B cell (primary cell): ENCODE results near the gene HOXA4. TPM values are rescaled to one million over a fixed set of nuclear protein-coding genes. Genes with fewer than 3 reads are reported as not detected.

Experiments
- ATAC-seq: fragments of 200-7000 bp; cut with Tn5 transposase; one replicate; pipeline ENCODE4 v1.10.0; 2021; ENCODE audit warnings: low read depth, mild to moderate bottlenecking, moderate number of reproducible peaks, moderate library complexity
- CTCF ChIA-PET: fragments of 350-600 bp; sonication (Branson Sonifier 250); formaldehyde crosslinking; loops from one replicate; lab custom pipeline; 2021; ENCODE audit warnings: antibody characterized with exemption, inconsistent platforms; lab: Charles Lee
- POLR2A ChIA-PET: fragments of 350-600 bp; sonication (Branson Sonifier 250); formaldehyde crosslinking; loops from one replicate; lab custom pipeline; 2021; ENCODE audit warnings: antibody characterized with exemption; lab: Charles Lee
- DNase-seq: peaks from one replicate; pipeline ENCODE4 v3.0.0; 2013
- H2AFZ ChIP-seq: 2 replicates; pipeline ENCODE4 v1.6.1; 2012; ENCODE audit warnings: mild to moderate bottlenecking, low read depth, low read length; ENCODE audit not compliant: insufficient read depth, poor library complexity, severe bottlenecking
- H3K27ac ChIP-seq, 2 donors: 1 replicate in 1 of 2; 2 replicates in 1 of 2; pipeline ENCODE4 v1.5.1; 2012 to 2013; ENCODE audit warnings: low read length in 2 of 2, mild to moderate bottlenecking in 2 of 2, moderate library complexity in 1 of 2
- H3K27me3 ChIP-seq, 4 experiments: fragments of 200-600 bp in 1 of 4; sonication (generic) in 1 of 4; replicated peaks in 1 of 4; 1 replicate in 2 of 4; 2 replicates in 2 of 4; pipeline versions ENCODE4 v1.6.1 to v1.7.0; 2013 to 2016; ENCODE audit warnings: low read length in 3 of 4, mild to moderate bottlenecking in 2 of 4, mixed read lengths in 1 of 4, moderate library complexity in 1 of 4; ENCODE audit not compliant: insufficient read depth in 4 of 4, control insufficient read depth in 3 of 4; ENCODE audit errors: control extremely low read depth in 1 of 4
- H3K36me3 ChIP-seq, 2 experiments: replicated peaks in 1 of 2; 1 replicate in 1 of 2; 2 replicates in 1 of 2; pipeline versions ENCODE4 v1.6.1 to v1.7.1; 2013; ENCODE audit warnings: low read length in 1 of 2; ENCODE audit not compliant: insufficient read depth in 2 of 2, control insufficient read depth in 1 of 2; ENCODE audit errors: control extremely low read depth in 1 of 2, extremely low read depth in 1 of 2
- H3K4me1 ChIP-seq, 2 donors: fragments of 200-600 bp in 1 of 2; sonication (generic) in 1 of 2; 1 replicate in 1 of 2; 2 replicates in 1 of 2; pipeline versions ENCODE4 v1.5.1 to v1.6.1; 2013 to 2017; ENCODE audit warnings: low read length in 2 of 2; ENCODE audit not compliant: control insufficient read depth in 2 of 2, insufficient read depth in 2 of 2
- H3K4me2 ChIP-seq: replicated peaks from 2 replicates; pipeline ENCODE3; 2012; ENCODE audit warnings: mild to moderate bottlenecking, low read depth, low read length; ENCODE audit not compliant: poor library complexity, severe bottlenecking
- H3K4me3 ChIP-seq, 5 experiments: fragments of 200-600 bp in 1 of 5; sonication (generic) in 1 of 5; 1 replicate in 3 of 5; 2 replicates in 2 of 5; pipeline versions ENCODE4 v1.5.1 to v1.7.0; 2011 to 2016; ENCODE audit warnings: low read length in 4 of 5, mild to moderate bottlenecking in 4 of 5, low read depth in 2 of 5, control low read depth in 1 of 5, moderate library complexity in 1 of 5; ENCODE audit not compliant: insufficient read depth in 1 of 5; ENCODE audit errors: control extremely low read depth in 1 of 5, extremely low read depth in 1 of 5
- H3K79me2 ChIP-seq: fragments of 200-600 bp; sonication (generic); one replicate; pipeline ENCODE4 v1.6.0; 2016; ENCODE audit warnings: low read length; ENCODE audit not compliant: control insufficient read depth, insufficient read depth
- H3K9ac ChIP-seq: fragments of 200-600 bp; sonication (generic); 2 replicates; pipeline ENCODE4 v1.6.1; 2017; ENCODE audit warnings: mild to moderate bottlenecking, low read length, moderate library complexity
- H3K9me3 ChIP-seq, 3 donors: one replicate each; pipeline versions ENCODE4 v1.6.1 to v1.7.1; 2013; ENCODE audit warnings: low read length in 2 of 3; ENCODE audit not compliant: control insufficient read depth in 2 of 3, insufficient read depth in 1 of 3; ENCODE audit errors: control extremely low read depth in 1 of 3
- H4K20me1 ChIP-seq: 2 replicates; pipeline ENCODE4 v1.6.0; 2012; ENCODE audit warnings: mild to moderate bottlenecking, low read length; ENCODE audit not compliant: insufficient read depth, control insufficient read depth, poor library complexity, severe bottlenecking
- H3K27ac Mint-ChIP-seq: one replicate; pipeline ENCODE4 v1.8.0; 2021; ENCODE audit warnings: mixed read lengths
- H3K27me3 Mint-ChIP-seq: one replicate; pipeline ENCODE4 v1.8.0; 2021; ENCODE audit warnings: mixed read lengths
- H3K4me1 Mint-ChIP-seq: one replicate; pipeline ENCODE4 v1.8.0; 2021; ENCODE audit warnings: mixed read lengths
- H3K4me3 Mint-ChIP-seq: one replicate; pipeline ENCODE4 v1.8.0; 2021; ENCODE audit warnings: mixed read lengths
- H3K9me3 Mint-ChIP-seq: one replicate; pipeline ENCODE4 v1.8.0; 2022; ENCODE audit warnings: mixed read lengths; ENCODE audit not compliant: insufficient read depth
- EZH2 ChIP-seq: IDR thresholded peaks from 2 replicates; pipeline ENCODE4 v1.6.1; 2012; ENCODE audit warnings: borderline replicate concordance, low read depth, mild to moderate bottlenecking, moderate library complexity, low read length; ENCODE audit not compliant: insufficient read depth, poor library complexity, severe bottlenecking
- WGBS: methylation state at CpG from one replicate; pipeline ENCODE4 v1.1.5; 2013; ENCODE audit warnings: missing lambda C conversion rate; ENCODE audit not compliant: insufficient coverage; 5-methylcytosine and 5-hydroxymethylcytosine counted together
- intact Hi-C: fragments of 100-400 bp; cut with micrococcal nuclease; formaldehyde crosslinking; loops from one replicate; pipeline ENCODE4 v1.10.0; 2022
- polyA plus RNA-seq: library from polyadenylated mRNA; depleted of rRNA; stranded (reverse); fragments of >200 nt; gene quantifications from 2 replicates; pipeline ENCODE4 v1.2.3, GENCODE V29; 2012
- total RNA-seq, 2 donors: library from RNA; stranded (reverse); fragments of 120-200 nt in 1 of 2; gene quantifications; 1 replicate in 1 of 2; 2 replicates in 1 of 2; pipeline versions ENCODE4 v1.2.3 to v1.2.4, GENCODE V29; 2013 to 2022
- TF ChIP-seq, protein P1 (sequence below): fragments of 200-600 bp; IDR thresholded peaks from one replicate; pipeline ENCODE4 v1.8.0; 2022; ENCODE audit warnings: antibody characterized with exemption, mild to moderate bottlenecking

HOXA4 gene
- total and polyA plus RNA-seq, 2 donors (not counting 1 experiment from before 2014, with no cell fraction given) = 0.30 TPM; not detected in 1

DNA sequence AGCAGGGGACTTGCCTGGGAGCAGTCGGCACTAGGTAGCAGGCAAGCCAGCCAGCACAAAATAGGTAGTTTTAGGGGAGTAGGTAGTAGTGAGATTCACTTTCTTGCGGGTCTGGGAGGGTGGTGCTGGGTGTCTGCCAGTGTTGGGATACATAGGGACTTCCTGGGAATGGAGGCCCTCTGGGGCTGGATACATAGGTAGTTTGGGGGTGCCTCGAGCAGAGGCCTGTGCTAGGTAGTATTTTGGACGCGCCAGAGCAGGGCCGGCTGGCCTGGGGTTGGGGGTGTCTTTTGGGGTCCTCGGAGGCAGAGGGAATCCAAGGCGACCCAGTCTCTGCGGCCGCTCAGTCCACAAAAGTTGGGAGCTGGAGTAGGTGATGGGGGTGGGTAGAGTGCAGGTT is 23.8 kb upstream of the HOXA4 start:
- H3K27ac Mint-ChIP-seq = peak overlapping the region; percentile 86
- Histone ChIP-seq H3K27ac (no peak overlapping the region), H3K4me3 (no peak overlapping the region), H3K27me3 (peaks cover 1 to 98% (median 86%) of the 10 kb centered on the region in 4 experiments), H2AFZ (no peak overlapping the region), H3K4me2 (no peak overlapping the region), H3K79me2 (no peaks in the 10 kb centered on the region), H3K4me1 (peaks cover 62 to 74% of the 10 kb centered on the region in 2 donors), H3K9ac (no peak overlapping the region), H3K9me3 (peaks cover 0 to 90% (median 18%) of the 10 kb centered on the region in 3 donors), H4K20me1 (peaks cover 10% of the 10 kb centered on the region), H3K36me3 (no peaks in the 10 kb centered on the region)
- peaks cover 75% of the 10 kb centered on the region for H3K27me3 Mint-ChIP-seq
- ATAC-seq (no peak), DNase-seq (peak; percentile 14)
- TF ChIP-seq, protein P1, sequence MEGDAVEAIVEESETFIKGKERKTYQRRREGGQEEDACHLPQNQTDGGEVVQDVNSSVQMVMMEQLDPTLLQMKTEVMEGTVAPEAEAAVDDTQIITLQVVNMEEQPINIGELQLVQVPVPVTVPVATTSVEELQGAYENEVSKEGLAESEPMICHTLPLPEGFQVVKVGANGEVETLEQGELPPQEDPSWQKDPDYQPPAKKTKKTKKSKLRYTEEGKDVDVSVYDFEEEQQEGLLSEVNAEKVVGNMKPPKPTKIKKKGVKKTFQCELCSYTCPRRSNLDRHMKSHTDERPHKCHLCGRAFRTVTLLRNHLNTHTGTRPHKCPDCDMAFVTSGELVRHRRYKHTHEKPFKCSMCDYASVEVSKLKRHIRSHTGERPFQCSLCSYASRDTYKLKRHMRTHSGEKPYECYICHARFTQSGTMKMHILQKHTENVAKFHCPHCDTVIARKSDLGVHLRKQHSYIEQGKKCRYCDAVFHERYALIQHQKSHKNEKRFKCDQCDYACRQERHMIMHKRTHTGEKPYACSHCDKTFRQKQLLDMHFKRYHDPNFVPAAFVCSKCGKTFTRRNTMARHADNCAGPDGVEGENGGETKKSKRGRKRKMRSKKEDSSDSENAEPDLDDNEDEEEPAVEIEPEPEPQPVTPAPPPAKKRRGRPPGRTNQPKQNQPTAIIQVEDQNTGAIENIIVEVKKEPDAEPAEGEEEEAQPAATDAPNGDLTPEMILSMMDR = no peak
- TF ChIP-seq EZH2 = no peak
- CTCF ChIA-PET = no interaction called here
- POLR2A ChIA-PET = interaction anchor here (1.1 kb wide), 1 partner anchor 11 kb away, joined by 5 read pairs; the partner anchor contains the start of gene HOXA9
- H3K4me1 Mint-ChIP-seq = peaks cover 41% of the 10 kb centered on the region
- intact Hi-C loops = loop anchor here (5.0 kb wide), 1 partner anchor 33 kb away; the partner anchor contains the start of gene HOXA11
- no peak overlapping the region for H3K4me3 Mint-ChIP-seq
- WGBS = 82% methylated on average over 10 of the region's 10 CpGs
- H3K9me3 Mint-ChIP-seq = no peaks in the 10 kb centered on the region

DNA sequence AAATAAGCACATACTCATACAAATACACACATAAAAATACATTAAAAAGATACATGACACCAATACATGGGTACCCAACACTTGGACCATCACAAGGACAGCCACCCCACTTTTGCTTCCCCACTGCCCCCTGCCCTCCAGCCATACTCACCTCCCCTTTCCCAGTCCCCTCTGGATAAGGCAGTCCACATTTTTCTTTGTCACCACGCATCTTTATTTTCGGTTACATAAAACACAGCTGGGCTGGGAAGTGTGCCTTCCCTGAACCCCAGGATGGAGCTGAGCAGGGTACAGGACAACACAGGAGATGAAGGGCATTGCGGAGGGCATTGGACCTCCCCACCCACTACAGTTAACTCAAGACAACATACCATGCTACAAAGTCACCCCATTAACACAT is 23.0 kb upstream of the HOXA4 start:
- intact Hi-C loops = loop anchor here (5.0 kb wide), 1 partner anchor 34 kb away; the partner anchor contains the start of gene HOXA11
- ATAC-seq (no peak), DNase-seq (no peak)
- Histone ChIP-seq H4K20me1 (peaks cover 10% of the 10 kb centered on the region), H3K79me2 (no peaks in the 10 kb centered on the region), H2AFZ (no peak overlapping the region), H3K27ac (no peak overlapping the region), H3K4me3 (no peak overlapping the region), H3K4me1 (peaks cover 64 to 73% of the 10 kb centered on the region in 2 donors), H3K4me2 (no peak overlapping the region), H3K9me3 (peaks cover 0 to 89% (median 18%) of the 10 kb centered on the region in 3 donors), H3K36me3 (no peaks in the 10 kb centered on the region), H3K27me3 (peaks cover 1 to 98% (median 86%) of the 10 kb centered on the region in 4 experiments), H3K9ac (no peak overlapping the region)
- Mint-ChIP-seq H3K9me3 (no peaks in the 10 kb centered on the region), H3K4me3 (no peak overlapping the region), H3K4me1 (peaks cover 41% of the 10 kb centered on the region), H3K27ac (no peak overlapping the region), H3K27me3 (peaks cover 71% of the 10 kb centered on the region)
- TF ChIP-seq, protein P1 = no peak
- TF ChIP-seq EZH2 = no peak
- POLR2A ChIA-PET = no interaction called here
- WGBS = 100% methylated on average over 2 of the region's 3 CpGs
- CTCF ChIA-PET = interaction anchor here (0.7 kb wide), 1 partner anchor 471 kb away, joined by 3 read pairs; no protein-coding TSS in a partner anchor
